Measurements from ENCODE around the gene AZIN2.

The AZIN2 gene

GRCh38 chr1:33157131-33157530 lies 76.2 kb downstream of the AZIN2 start:
- no peak for DNase-seq

GRCh38 chr1:33158366-33158765 lies 77.4 kb downstream of the AZIN2 start:
- DNase-seq: no peak

- no peak for DNase-seq
These were observed 78.6 kb downstream of the AZIN2 start for GRCh38 chr1:33159577-33159976.

- DNase-seq: no peak
These were observed 80.2 kb downstream of the AZIN2 start for GRCh38 chr1:33161061-33161681.

GRCh38 chr1:33162141-33162540 lies 81.2 kb downstream of the AZIN2 start:
- DNase-seq: no peak

- DNase-seq: peak; percentile 79
These were observed 82.9 kb downstream of the AZIN2 start for GRCh38 chr1:33163621-33164519.

- DNase-seq: no peak
These were observed 84.3 kb downstream of the AZIN2 start for GRCh38 chr1:33165209-33165608.

GRCh38 chr1:33165809-33166208 lies 84.9 kb downstream of the AZIN2 start:
- no peak for DNase-seq

GRCh38 chr1:33167650-33168447 lies 86.9 kb downstream of the AZIN2 start:
- DNase-seq: peak; percentile 51

- DNase-seq: no peak
These were observed 87.8 kb downstream of the AZIN2 start for GRCh38 chr1:33168556-33169289.

- DNase-seq: peak; percentile 51
These were observed 88.5 kb downstream of the AZIN2 start for GRCh38 chr1:33169290-33170055.

All from EL (cell line).